ENCODE results near the gene GARNL3.

Gene GARNL3

GRCh38 chr9:127316586-127317323 is 52.2 kb downstream of the GARNL3 start:
- Histone ChIP-seq H2AFZ (ENCODE audit: low read length) (no peak overlapping the region), H3K36me3 (ENCODE audit: insufficient read depth, low read length) (no peaks in the 10 kb centered on the region), H3K27ac (ENCODE audit: low read depth, low read length, poor library complexity, severe bottlenecking) (no peak overlapping the region), H3K4me3 (ENCODE audit: low read depth, low read length, poor library complexity, severe bottlenecking) (no peak overlapping the region), H3K9me3 (ENCODE audit: low read length) (no peaks in the 10 kb centered on the region), H3K9ac (ENCODE audit: low read length) (no peak overlapping the region), H3K79me2 (ENCODE audit: insufficient read depth, low read length) (no peaks in the 10 kb centered on the region), H3K4me1 (ENCODE audit: insufficient read depth, low read length, severe bottlenecking) (no peaks in the 10 kb centered on the region), H3K27me3 (ENCODE audit: insufficient read depth, low read length) (no peaks in the 10 kb centered on the region), H3F3A (ENCODE audit: insufficient read depth, low read length) (no peaks in the 10 kb centered on the region), H3K4me2 (ENCODE audit: low read length) (no peak overlapping the region), H3K9me2 (ENCODE audit: low read depth, low read length) (no peaks in the 10 kb centered on the region), H4K20me1 (ENCODE audit: insufficient read depth, low read length) (no peaks in the 10 kb centered on the region)
- TF ChIP-seq EZH2 (IDR thresholded peaks at IDR 0.05; ENCODE audit: borderline replicate concordance, low read length): no peak
- TF ChIP-seq CTCF (IDR thresholded peaks at IDR 0.05; ENCODE audit: low read length): no peak

GRCh38 chr9:127318651-127319167 is 54.1 kb downstream of the GARNL3 start:
- Histone ChIP-seq H2AFZ (ENCODE audit: low read length) (no peak overlapping the region), H3K9me3 (ENCODE audit: low read length) (no peaks in the 10 kb centered on the region), H3K4me2 (ENCODE audit: low read length) (no peak overlapping the region)

GRCh38 chr9:127319366-127320114 is 55.0 kb downstream of the GARNL3 start:
- no peaks in the 10 kb centered on the region for H3K36me3 ChIP-seq (ENCODE audit: insufficient read depth, low read length)
- H3K79me2 ChIP-seq (ENCODE audit: insufficient read depth, low read length): no peaks in the 10 kb centered on the region
- H3K27ac ChIP-seq (ENCODE audit: low read depth, low read length, poor library complexity, severe bottlenecking): no peak overlapping the region
- TF ChIP-seq EZH2 (IDR thresholded peaks at IDR 0.05; ENCODE audit: borderline replicate concordance, low read length) (no peak), CTCF (IDR thresholded peaks at IDR 0.05; ENCODE audit: low read length) (no peak)
- H3K9me3 ChIP-seq (ENCODE audit: low read length): no peaks in the 10 kb centered on the region
- H3K9me2 ChIP-seq (ENCODE audit: low read depth, low read length): no peaks in the 10 kb centered on the region
- no peak overlapping the region for H3K9ac ChIP-seq (ENCODE audit: low read length)
- no peaks in the 10 kb centered on the region for H4K20me1 ChIP-seq (ENCODE audit: insufficient read depth, low read length)
- H3F3A ChIP-seq (ENCODE audit: insufficient read depth, low read length): no peaks in the 10 kb centered on the region
- no peaks in the 10 kb centered on the region for H3K4me1 ChIP-seq (ENCODE audit: insufficient read depth, low read length, severe bottlenecking)
- no peak overlapping the region for H2AFZ ChIP-seq (ENCODE audit: low read length)
- no peaks in the 10 kb centered on the region for H3K27me3 ChIP-seq (ENCODE audit: insufficient read depth, low read length)
- no peak overlapping the region for H3K4me3 ChIP-seq (ENCODE audit: low read depth, low read length, poor library complexity, severe bottlenecking)
- no peak overlapping the region for H3K4me2 ChIP-seq (ENCODE audit: low read length)

More at GRCh38 chr9:127318651-127319167, 54.1 kb downstream of the GARNL3 start:
- Histone ChIP-seq H3K9ac (ENCODE audit: low read length) (no peak overlapping the region), H3K9me2 (ENCODE audit: low read depth, low read length) (no peaks in the 10 kb centered on the region), H3K27me3 (ENCODE audit: insufficient read depth, low read length) (no peaks in the 10 kb centered on the region), H3K4me3 (ENCODE audit: low read depth, low read length, poor library complexity, severe bottlenecking) (no peak overlapping the region), H4K20me1 (ENCODE audit: insufficient read depth, low read length) (no peaks in the 10 kb centered on the region), H3F3A (ENCODE audit: insufficient read depth, low read length) (no peaks in the 10 kb centered on the region), H3K79me2 (ENCODE audit: insufficient read depth, low read length) (no peaks in the 10 kb centered on the region), H3K27ac (ENCODE audit: low read depth, low read length, poor library complexity, severe bottlenecking) (no peak overlapping the region), H3K4me1 (ENCODE audit: insufficient read depth, low read length, severe bottlenecking) (no peaks in the 10 kb centered on the region), H3K36me3 (ENCODE audit: insufficient read depth, low read length) (no peaks in the 10 kb centered on the region)
- TF ChIP-seq EZH2 (IDR thresholded peaks at IDR 0.05; ENCODE audit: borderline replicate concordance, low read length) (no peak), CTCF (IDR thresholded peaks at IDR 0.05; ENCODE audit: low read length) (no peak)

All from OCI-LY1 (cell line).